HepG2 (cell line): ENCODE results near the gene AKAP6. TPM values are rescaled to one million over a fixed set of nuclear protein-coding genes. Genes with fewer than 3 reads are reported as not detected.
A peak's percentile ranks its signal among the peaks of the same experiment; 100 is the strongest.

Experiments
- ATAC-seq: fragments of 200-7000 bp; cut with Tn5 transposase; 3 replicates; pipeline ENCODE4 v1.9.1; 2020; ENCODE audit warnings: mild to moderate bottlenecking, moderate library complexity
- BruUV-seq: library from RNA; stranded (reverse); fragments of 400-500 nt; replicated peaks from 2 replicates; lab custom pipeline; 2021; lab: Mats Ljungman, UMichigan
- CTCF ChIA-PET: fragments of 300-600 bp; formaldehyde crosslinking; extraction: SDS; loops from one replicate; lab custom pipeline; 2021; ENCODE audit warnings: low total read pairs, inconsistent platforms, low intra/inter-chr PET ratio; lab: Yijun Ruan, JAX
- POLR2A ChIA-PET: fragments of 350-600 bp; sonication (Branson Sonifier 250); formaldehyde crosslinking; loops from one replicate; lab custom pipeline; 2020; ENCODE audit warnings: antibody characterized with exemption, inconsistent platforms; lab: Yijun Ruan, JAX
- DNase-seq: peaks from one replicate; pipeline ENCODE4 v3.0.0-alpha.2; 2015; ENCODE audit warnings: low spot score
- FAIRE-seq: peaks from 3 replicates; lab custom pipeline; 2011; peaks lifted over from hg19 to GRCh38; lab: Jason Lieb, UNC
- H2AFZ ChIP-seq: one replicate; pipeline ENCODE4 v1.6.1; 2011; ENCODE audit warnings: low read length, inconsistent platforms
- H3K27ac ChIP-seq: fragments of 300-600 bp; 3 replicates; pipeline ENCODE4 v1.8.0; 2011; ENCODE audit warnings: mixed run types, mild to moderate bottlenecking, mixed read lengths, low read length, inconsistent platforms; ENCODE audit not compliant: insufficient read depth; ENCODE audit errors: extremely low read length
- H3K27me3 ChIP-seq, 2 experiments: fragments of 200-600 bp in 1 of 2; 2 replicates in 1 of 2; 3 replicates in 1 of 2; pipeline versions ENCODE4 v1.6.0 to v1.8.0; 2011; ENCODE audit warnings: low read length in 2 of 2, mild to moderate bottlenecking in 2 of 2, moderate library complexity in 2 of 2, inconsistent platforms in 1 of 2; ENCODE audit not compliant: insufficient read depth in 2 of 2, control insufficient read depth in 1 of 2
- H3K36me3 ChIP-seq, 2 experiments: fragments of 200-600 bp in 1 of 2; replicated peaks in 1 of 2; 2 replicates in 1 of 2; 3 replicates in 1 of 2; pipeline versions ENCODE4 v1.5.1 to v1.8.0; 2011; ENCODE audit warnings: low read length in 2 of 2, inconsistent platforms in 1 of 2; ENCODE audit not compliant: insufficient read depth in 2 of 2, control insufficient read depth in 1 of 2
- H3K4me1 ChIP-seq: 2 replicates; pipeline ENCODE4 v1.5.1; 2012; ENCODE audit warnings: low read length, inconsistent platforms; ENCODE audit not compliant: insufficient read depth
- H3K4me2 ChIP-seq: 2 replicates; pipeline ENCODE4 v1.6.0; 2011; ENCODE audit warnings: low read depth, low read length, inconsistent platforms
- H3K4me3 ChIP-seq, 3 experiments: fragments of 200-600 bp in 1 of 3; sonication (generic), shearing (Covaris generic) in 1 of 3; replicated peaks in 1 of 3; 2 replicates each; pipeline ENCODE4 v1.5.1; 2011 to 2016; ENCODE audit warnings: low read length in 3 of 3, inconsistent platforms in 2 of 3, low read depth in 2 of 3, mild to moderate bottlenecking in 2 of 3, control low read depth in 1 of 3, mixed read lengths in 1 of 3; ENCODE audit not compliant: insufficient read depth in 1 of 3
- H3K79me2 ChIP-seq: one replicate; pipeline ENCODE4 v1.6.1; 2011; ENCODE audit warnings: low read length, inconsistent platforms; ENCODE audit not compliant: insufficient read depth
- H3K9ac ChIP-seq: 2 replicates; pipeline ENCODE4 v1.6.0; 2011; ENCODE audit warnings: mild to moderate bottlenecking, low read depth, low read length, inconsistent platforms; ENCODE audit not compliant: insufficient read depth
- H3K9me3 ChIP-seq: 2 replicates; pipeline ENCODE4 v1.5.1; 2012; ENCODE audit warnings: mild to moderate bottlenecking, low read length
- H4K20me1 ChIP-seq: 2 replicates; pipeline ENCODE4 v1.6.0; 2011; ENCODE audit warnings: inconsistent platforms, mild to moderate bottlenecking, low read length, moderate library complexity; ENCODE audit not compliant: insufficient read depth
- NCOR1 ChIP-seq: fragments of 200-600 bp; sonication (generic); IDR thresholded peaks from 2 replicates; pipeline ENCODE4 v1.7.0; 2017; ENCODE audit warnings: antibody characterized with exemption, low read length, borderline replicate concordance
- NR2F1 ChIP-seq, 2 experiments: fragments of 450-650 bp in 1 of 2; formaldehyde crosslinking in 1 of 2; IDR thresholded peaks; 2 replicates each; pipeline versions ENCODE4 v1.5.0 to v1.6.1; 2016 to 2020; ENCODE audit warnings: mild to moderate bottlenecking in 1 of 2, missing compliant biosample characterization in 1 of 2, missing genetic modification reagents in 1 of 2, moderate library complexity in 1 of 2
- SMYD3 ChIP-seq: sonication (generic); formaldehyde crosslinking; IDR thresholded peaks from 2 replicates; pipeline ENCODE4 v1.8.1; 2023; ENCODE audit warnings: mild to moderate bottlenecking, missing genetic modification reagents
- ZBTB40 ChIP-seq, 2 experiments: fragments of 450-650 bp in 1 of 2; sonication (generic) in 1 of 2; formaldehyde crosslinking in 1 of 2; IDR thresholded peaks; 2 replicates each; pipeline versions ENCODE4 v1.6.1 to v1.8.0; 2016 to 2022; ENCODE audit warnings: antibody characterized with exemption in 1 of 2, mild to moderate bottlenecking in 1 of 2, missing genetic modification reagents in 1 of 2
- ZNF225 ChIP-seq: sonication (generic); formaldehyde crosslinking; IDR thresholded peaks from 2 replicates; pipeline ENCODE4 v1.4.0; 2020; ENCODE audit warnings: mild to moderate bottlenecking, missing genetic modification reagents
- WGBS: methylation state at CpG from one replicate; pipeline ENCODE4 v1.1.6; 2017; ENCODE audit warnings: low lambda C conversion rate; 5-methylcytosine and 5-hydroxymethylcytosine counted together
- in situ Hi-C: cut with HindIII; loops from 2 replicates; pipeline ENCODE4 v1.10.0; 2017; ENCODE audit warnings: low pct_unique_long_range_greater_than_20kb; ENCODE audit not compliant: extremely low pct_ligation_motif_present
- intact Hi-C: fragments of 100-400 bp; cut with micrococcal nuclease; formaldehyde crosslinking; loops from one replicate; pipeline ENCODE4 v1.10.0; 2022; ENCODE audit not compliant: unreplicated experiment
- polyA plus RNA-seq, 8 experiments: library from polyadenylated mRNA; depleted of rRNA in 3 of 8; stranded (reverse) in 7 of 8; unstranded in 1 of 8; fragments of >200 nt; fragmentation: Illumina TruSeq in 4 of 8; extraction: Trizol in 4 of 8; gene quantifications; 2 replicates each; pipeline versions ENCODE4 v1.2.1 to v1.2.3, GENCODE V29; 2011 to 2016; ENCODE audit warnings: low read depth in 4 of 8, missing spikeins in 1 of 8, mixed read lengths in 1 of 8; ENCODE audit not compliant: insufficient read depth in 1 of 8
- total RNA-seq, 5 experiments: library from RNA; depleted of rRNA; stranded (reverse); fragments of >200 nt; fragmentation: Illumina TruSeq; extraction: Trizol; gene quantifications; 2 replicates each; pipeline ENCODE4 v1.2.3, GENCODE V29; 2016; ENCODE audit warnings: low read depth in 1 of 5

AKAP6 gene
- total and polyA plus RNA-seq, 2 of the 13 experiments (the other 11 are each of a cell fraction or from before 2014, with no cell fraction given): 1.4 TPM

- ChIA-PET POLR2A (no interaction called here), CTCF (interaction anchor here (1.6 to 2.1 kb wide), 3 partner anchors 218 to 544 kb away, joined by 5 to 14 read pairs (median 11); no protein-coding TSS in a partner anchor)
- Histone ChIP-seq H3K9me3 (no peaks in the 10 kb centered on the region), H2AFZ (no peak overlapping the region), H3K36me3 (no peaks in the 10 kb centered on the region), H3K4me3 (no peak overlapping the region), H4K20me1 (no peaks in the 10 kb centered on the region), H3K79me2 (no peaks in the 10 kb centered on the region), H3K27me3 (no peaks in the 10 kb centered on the region), H3K9ac (no peak overlapping the region), H3K27ac (no peak overlapping the region), H3K4me1 (peaks cover 16% of the 10 kb centered on the region), H3K4me2 (no peak overlapping the region)
- DNase-seq (no peak), ATAC-seq (no peak), FAIRE-seq (no peak)
- TF ChIP-seq NR2F1 (CRISPR knock-in tag; IDR thresholded peaks at IDR 0.05) (0 out of 4 replicates have a peak, but pooled peaks of 1 of the 2 experiments have one; percentile 12), SMYD3 (CRISPR knock-in tag) (no peak)
- in situ Hi-C loops: loop anchor here (5.0 to 10.0 kb wide), 2 partner anchors 398 to 955 kb away; no protein-coding TSS in a partner anchor
- no TSS peak for BruUV-seq
- intact Hi-C loops: no loop called here
- 4% methylated on average over 4 of the region's 4 CpGs for WGBS
Measured at GRCh38 chr14:32470161-32470715, 141.1 kb downstream of the AKAP6 start.

GRCh38 chr14:32471181-32471580 is 142.1 kb downstream of the AKAP6 start:
- peaks cover 16% of the 10 kb centered on the region for H3K4me1 ChIP-seq
- H3K79me2 ChIP-seq: no peaks in the 10 kb centered on the region
- WGBS: 34% methylated on average over 4 of the region's 4 CpGs
- ChIA-PET POLR2A (no interaction called here), CTCF (no interaction called here)
- intact Hi-C loops: no loop called here
- H3K27me3 ChIP-seq: no peaks in the 10 kb centered on the region
- no peak overlapping the region for H3K4me3 ChIP-seq
- no peaks in the 10 kb centered on the region for H3K36me3 ChIP-seq
- FAIRE-seq (no peak), ATAC-seq (no peak), DNase-seq (no peak)
- no peak overlapping the region for H3K27ac ChIP-seq
- H3K9ac ChIP-seq: no peak overlapping the region
- no TSS peak for BruUV-seq
- no peak overlapping the region for H2AFZ ChIP-seq
- no peaks in the 10 kb centered on the region for H4K20me1 ChIP-seq
- in situ Hi-C loops: loop anchor here (5.0 to 10.0 kb wide), 2 partner anchors 399 to 956 kb away; no protein-coding TSS in a partner anchor
- H3K4me2 ChIP-seq: no peak overlapping the region
- no peaks in the 10 kb centered on the region for H3K9me3 ChIP-seq
- TF ChIP-seq ZNF225 (CRISPR knock-in tag): no peak
- no peak for TF ChIP-seq ZBTB40 (IDR thresholded peaks at IDR 0.05)
- TF ChIP-seq ZBTB40 (CRISPR knock-in tag; IDR thresholded peaks at IDR 0.05): no peak
- TF ChIP-seq NCOR1: no peak
